ENCODE results near the gene LGALS9.

Gene LGALS9

DNA sequence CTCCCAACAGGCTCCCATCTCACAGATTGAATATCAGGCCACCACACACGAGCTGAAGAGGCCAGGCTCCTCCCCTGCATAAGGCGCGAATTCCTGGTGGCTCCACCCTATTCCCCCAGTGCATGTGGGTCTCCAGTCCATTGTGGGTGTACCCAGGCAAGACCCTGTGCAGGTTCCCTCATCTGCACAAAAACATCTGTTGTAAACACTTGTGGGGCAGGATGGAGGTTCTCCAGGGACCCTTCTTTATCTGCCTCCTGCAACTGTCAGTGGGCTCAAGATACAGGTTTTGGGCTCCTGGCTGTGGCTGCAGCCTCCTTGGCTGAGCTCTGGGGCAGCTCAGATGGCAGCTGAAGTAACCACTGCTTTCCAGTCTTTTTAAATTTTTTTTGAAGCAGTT, 17.6 kb upstream of the LGALS9 start:
- H3K9me3 ChIP-seq (ENCODE audit: control insufficient read depth, insufficient read depth, low read depth, low read length): no peaks in the 10 kb centered on the region
- no peak overlapping the region for H3K4me3 ChIP-seq (ENCODE audit: low read depth, low read length)
- no peaks in the 10 kb centered on the region for H3K4me1 ChIP-seq (ENCODE audit: control insufficient read depth, insufficient read depth, low read length)
- peaks cover 4 to 85% of the 10 kb centered on the region in 2 experiments for H3K36me3 ChIP-seq (ENCODE audit: control insufficient read depth in 2 of 2, insufficient read depth in 1 of 2, low read length in 2 of 2)
- ChIA-PET CTCF (interaction anchor here (1.1 to 20.8 kb wide), 3 partner anchors 10 to 37 kb away, joined by 6 to 267 read pairs (median 40); no protein-coding TSS in a partner anchor), POLR2A (interaction anchor here (1.1 kb wide), 1 partner anchor 8 kb away, joined by 3 read pairs; no protein-coding TSS in a partner anchor)
- TF ChIP-seq ZNF112 (tag by site-specific recombination; IDR thresholded peaks at IDR 0.05): no peak
- TF ChIP-seq, protein P1, sequence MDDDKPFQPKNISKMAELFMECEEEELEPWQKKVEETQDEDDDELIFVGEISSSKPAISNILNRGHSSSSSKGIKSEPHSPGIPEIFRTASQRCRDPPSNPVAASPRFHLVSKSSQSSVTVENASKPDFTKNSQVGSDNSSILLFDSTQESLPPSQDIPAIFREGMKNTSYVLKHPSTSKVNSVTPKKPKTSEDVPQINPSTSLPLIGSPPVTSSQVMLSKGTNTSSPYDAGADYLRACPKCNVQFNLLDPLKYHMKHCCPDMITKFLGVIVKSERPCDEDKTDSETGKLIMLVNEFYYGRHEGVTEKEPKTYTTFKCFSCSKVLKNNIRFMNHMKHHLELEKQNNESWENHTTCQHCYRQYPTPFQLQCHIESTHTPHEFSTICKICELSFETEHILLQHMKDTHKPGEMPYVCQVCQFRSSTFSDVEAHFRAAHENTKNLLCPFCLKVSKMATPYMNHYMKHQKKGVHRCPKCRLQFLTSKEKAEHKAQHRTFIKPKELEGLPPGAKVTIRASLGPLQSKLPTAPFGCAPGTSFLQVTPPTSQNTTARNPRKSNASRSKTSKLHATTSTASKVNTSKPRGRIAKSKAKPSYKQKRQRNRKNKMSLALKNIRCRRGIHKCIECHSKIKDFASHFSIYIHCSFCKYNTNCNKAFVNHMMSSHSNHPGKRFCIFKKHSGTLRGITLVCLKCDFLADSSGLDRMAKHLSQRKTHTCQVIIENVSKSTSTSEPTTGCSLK (tag by site-specific recombination; IDR thresholded peaks at IDR 0.05): no peak
- TF ChIP-seq ZNF362 (tag by site-specific recombination; IDR thresholded peaks at IDR 0.05): no peak
- TF ChIP-seq SCRT2 (tag by site-specific recombination; IDR thresholded peaks at IDR 0.05): no peak
- TF ChIP-seq ZBTB44 (tag by site-specific recombination; IDR thresholded peaks at IDR 0.05): no peak
- TF ChIP-seq ZEB2 (tag by site-specific recombination; IDR thresholded peaks at IDR 0.05): no peak
- TF ChIP-seq ZNF211 (tag by site-specific recombination; IDR thresholded peaks at IDR 0.05; ENCODE audit: low read depth): no peak
- TF ChIP-seq ZNF48 (tag by site-specific recombination; IDR thresholded peaks at IDR 0.05): no peak
- no peak for TF ChIP-seq HOXC10 (CRISPR knock-in tag; IDR thresholded peaks at IDR 0.05)
- no peak for TF ChIP-seq TRIM28 (IDR thresholded peaks at IDR 0.05; ENCODE audit: borderline replicate concordance, low read length)
- TF ChIP-seq, protein P2, sequence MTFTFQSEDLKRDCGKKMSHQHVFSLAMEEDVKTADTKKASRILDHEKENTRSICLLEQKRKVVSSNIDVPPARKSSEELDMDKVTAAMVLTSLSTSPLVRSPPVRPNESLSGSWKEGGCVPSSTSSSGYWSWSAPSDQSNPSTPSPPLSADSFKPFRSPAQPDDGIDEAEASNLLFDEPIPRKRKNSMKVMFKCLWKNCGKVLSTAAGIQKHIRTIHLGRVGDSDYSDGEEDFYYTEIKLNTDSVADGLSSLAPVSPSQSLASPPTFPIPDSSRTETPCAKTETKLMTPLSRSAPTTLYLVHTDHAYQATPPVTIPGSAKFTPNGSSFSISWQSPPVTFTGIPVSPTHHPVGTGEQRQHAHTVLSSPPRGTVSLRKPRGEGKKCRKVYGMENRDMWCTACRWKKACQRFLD (tag by site-specific recombination; IDR thresholded peaks at IDR 0.05): no peak
- TF ChIP-seq ZNF221 (tag by site-specific recombination; IDR thresholded peaks at IDR 0.05; ENCODE audit: borderline replicate concordance): no peak
- TF ChIP-seq IKZF3 (tag by site-specific recombination; IDR thresholded peaks at IDR 0.05): no peak
- TF ChIP-seq, protein P3, sequence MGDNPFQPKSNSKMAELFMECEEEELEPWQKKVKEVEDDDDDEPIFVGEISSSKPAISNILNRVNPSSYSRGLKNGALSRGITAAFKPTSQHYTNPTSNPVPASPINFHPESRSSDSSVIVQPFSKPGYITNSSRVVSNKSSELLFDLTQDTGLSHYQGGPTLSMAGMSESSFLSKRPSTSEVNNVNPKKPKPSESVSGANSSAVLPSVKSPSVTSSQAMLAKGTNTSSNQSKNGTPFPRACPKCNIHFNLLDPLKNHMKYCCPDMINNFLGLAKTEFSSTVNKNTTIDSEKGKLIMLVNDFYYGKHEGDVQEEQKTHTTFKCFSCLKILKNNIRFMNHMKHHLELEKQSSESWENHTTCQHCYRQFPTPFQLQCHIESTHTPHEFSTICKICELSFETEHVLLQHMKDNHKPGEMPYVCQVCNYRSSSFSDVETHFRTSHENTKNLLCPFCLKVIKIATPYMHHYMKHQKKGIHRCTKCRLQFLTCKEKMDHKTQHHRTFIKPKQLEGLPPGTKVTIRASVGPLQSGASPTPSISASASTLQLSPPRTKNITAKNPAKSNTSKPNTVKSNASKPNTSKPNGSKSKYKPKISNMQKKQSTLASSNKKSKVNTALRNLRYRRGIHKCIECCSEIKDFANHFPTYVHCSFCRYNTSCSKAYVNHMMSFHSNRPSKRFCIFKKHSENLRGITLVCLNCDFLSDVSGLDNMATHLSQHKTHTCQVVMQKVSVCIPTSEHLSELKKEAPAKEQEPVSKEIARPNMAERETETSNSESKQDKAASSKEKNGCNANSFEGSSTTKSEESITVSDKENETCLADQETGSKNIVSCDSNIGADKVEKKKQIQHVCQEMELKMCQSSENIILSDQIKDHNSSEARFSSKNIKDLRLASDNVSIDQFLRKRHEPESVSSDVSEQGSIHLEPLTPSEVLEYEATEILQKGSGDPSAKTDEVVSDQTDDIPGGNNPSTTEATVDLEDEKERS (tag by site-specific recombination; IDR thresholded peaks at IDR 0.05): no peak
- TF ChIP-seq EGR2 (tag by site-specific recombination; IDR thresholded peaks at IDR 0.05; ENCODE audit: low read depth): no peak
- TF ChIP-seq GLI4 (tag by site-specific recombination; IDR thresholded peaks at IDR 0.05): no peak
- TF ChIP-seq, protein P4, sequence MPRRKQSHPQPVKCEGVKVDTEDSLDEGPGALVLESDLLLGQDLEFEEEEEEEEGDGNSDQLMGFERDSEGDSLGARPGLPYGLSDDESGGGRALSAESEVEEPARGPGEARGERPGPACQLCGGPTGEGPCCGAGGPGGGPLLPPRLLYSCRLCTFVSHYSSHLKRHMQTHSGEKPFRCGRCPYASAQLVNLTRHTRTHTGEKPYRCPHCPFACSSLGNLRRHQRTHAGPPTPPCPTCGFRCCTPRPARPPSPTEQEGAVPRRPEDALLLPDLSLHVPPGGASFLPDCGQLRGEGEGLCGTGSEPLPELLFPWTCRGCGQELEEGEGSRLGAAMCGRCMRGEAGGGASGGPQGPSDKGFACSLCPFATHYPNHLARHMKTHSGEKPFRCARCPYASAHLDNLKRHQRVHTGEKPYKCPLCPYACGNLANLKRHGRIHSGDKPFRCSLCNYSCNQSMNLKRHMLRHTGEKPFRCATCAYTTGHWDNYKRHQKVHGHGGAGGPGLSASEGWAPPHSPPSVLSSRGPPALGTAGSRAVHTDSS (tag by site-specific recombination; IDR thresholded peaks at IDR 0.05): no peak
- TF ChIP-seq ZNF544 (tag by site-specific recombination; IDR thresholded peaks at IDR 0.05): no peak
- no peak overlapping the region for H3K27ac ChIP-seq (ENCODE audit: extremely low read depth, low read depth, low read length)

All from HEK293 (cell line).